GM21423 (cell line): Measurements from ENCODE around the gene TTC39B.

Experiments
- ATAC-seq: cut with Tn5 transposase; IDR thresholded peaks from one replicate; pipeline ENCODE4 v1.9.1; 2021; ENCODE audit warnings: mild to moderate bottlenecking, moderate library complexity; ENCODE audit not compliant: unreplicated experiment

The TTC39B gene

GRCh38 chr9:15304632-15305031 lies 2.4 kb downstream of the TTC39B start:
- peak; percentile 33 for ATAC-seq

GRCh38 chr9:15300218-15300617 lies 6.8 kb downstream of the TTC39B start:
- no peak for ATAC-seq

GRCh38 chr9:15299374-15299939 lies 7.6 kb downstream of the TTC39B start:
- peak; percentile 89 for ATAC-seq

DNA sequence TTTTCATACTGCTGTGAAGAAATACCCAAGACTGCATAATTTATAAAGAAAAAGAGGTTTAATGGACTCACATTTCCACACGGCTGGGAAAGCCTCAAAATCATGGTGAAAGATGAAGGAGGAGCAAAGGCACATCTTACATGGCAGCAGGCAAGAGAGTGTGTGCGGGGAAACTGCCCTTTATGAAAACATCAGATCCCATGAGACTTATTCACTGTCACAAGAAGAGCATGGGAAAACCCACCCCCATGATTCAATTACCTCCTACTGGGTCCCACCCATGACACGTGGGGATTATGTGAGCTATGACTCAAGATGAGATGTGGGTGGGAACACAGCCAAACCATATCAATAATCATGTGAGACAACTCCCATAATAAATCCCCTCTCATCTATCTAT lies 8.7 kb downstream of the TTC39B start:
- ATAC-seq: no peak

DNA sequence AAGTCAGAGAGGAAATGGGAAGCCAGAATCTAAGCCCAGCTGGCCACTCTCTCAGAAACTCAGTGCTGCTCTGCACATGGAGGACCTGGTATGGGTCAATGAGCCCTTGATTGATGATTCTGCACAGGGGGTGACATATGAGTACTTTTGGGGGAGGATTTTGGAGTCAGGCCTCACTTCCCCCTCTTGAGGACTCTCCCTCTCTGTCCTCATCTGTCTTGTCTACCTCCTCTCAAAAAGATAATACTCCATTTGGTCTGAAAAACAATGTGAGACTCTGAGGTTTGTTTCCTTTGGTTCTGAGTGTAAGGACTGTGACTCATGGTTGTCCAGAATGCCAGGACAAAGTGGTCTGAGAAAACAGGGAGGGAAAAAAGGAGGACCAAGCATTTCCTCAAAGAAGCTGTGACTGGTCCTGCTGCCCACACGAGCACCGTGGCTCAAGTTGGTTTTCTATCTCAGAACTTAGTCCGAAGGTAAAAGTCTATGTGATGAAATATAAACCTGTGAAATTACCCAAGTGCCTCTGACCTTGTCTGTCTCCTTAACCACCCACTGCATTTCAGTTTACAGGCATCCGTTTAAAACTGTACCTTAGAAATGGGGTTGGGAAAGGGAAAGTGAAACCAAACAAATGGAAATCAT lies 11.1 kb downstream of the TTC39B start:
- ATAC-seq: no peak

DNA sequence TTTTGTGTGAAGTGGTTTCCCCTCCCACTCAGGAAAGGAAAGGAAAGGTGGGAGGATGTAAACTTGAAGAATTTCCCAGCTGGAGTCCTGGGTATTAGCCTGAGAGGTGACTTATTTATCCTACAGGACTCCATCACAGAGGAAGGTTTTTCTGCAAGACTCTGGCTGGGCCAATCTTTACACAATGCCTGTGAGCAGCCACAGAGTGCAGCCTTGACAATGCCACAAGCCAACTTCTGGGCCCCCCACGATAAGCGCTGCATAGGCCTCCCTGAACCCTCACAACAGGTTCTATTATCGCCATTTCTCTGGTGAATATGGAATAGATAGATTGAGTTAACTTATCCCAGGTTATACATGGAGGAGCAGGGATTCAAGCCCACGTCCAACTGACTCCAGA lies 12.4 kb downstream of the TTC39B start:
- no peak for ATAC-seq

DNA sequence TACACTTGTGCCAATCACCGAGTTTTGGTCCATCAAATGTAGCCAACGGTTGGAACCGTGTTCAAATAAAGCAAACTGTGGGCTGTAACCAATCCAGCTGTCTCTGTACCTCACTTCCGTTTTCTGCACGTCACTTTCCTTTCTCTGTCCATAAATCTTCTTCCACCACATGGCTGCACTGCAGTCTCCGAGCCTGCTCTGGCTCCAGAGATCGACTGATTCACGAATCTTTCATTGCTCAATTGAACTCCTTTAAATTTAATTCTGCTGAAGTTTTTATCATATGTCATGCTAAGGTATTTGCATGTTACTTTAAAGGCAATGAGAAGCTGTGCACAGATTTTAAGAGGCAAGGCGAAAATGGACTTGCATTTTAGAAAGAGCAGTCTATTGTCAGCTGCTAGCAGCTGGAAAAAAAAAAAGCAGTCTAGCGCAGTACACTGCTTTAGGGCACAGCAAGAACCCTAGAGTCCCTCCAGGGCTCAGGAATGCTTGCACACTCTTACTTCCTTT lies 13.2 kb downstream of the TTC39B start:
- no peak for ATAC-seq

DNA sequence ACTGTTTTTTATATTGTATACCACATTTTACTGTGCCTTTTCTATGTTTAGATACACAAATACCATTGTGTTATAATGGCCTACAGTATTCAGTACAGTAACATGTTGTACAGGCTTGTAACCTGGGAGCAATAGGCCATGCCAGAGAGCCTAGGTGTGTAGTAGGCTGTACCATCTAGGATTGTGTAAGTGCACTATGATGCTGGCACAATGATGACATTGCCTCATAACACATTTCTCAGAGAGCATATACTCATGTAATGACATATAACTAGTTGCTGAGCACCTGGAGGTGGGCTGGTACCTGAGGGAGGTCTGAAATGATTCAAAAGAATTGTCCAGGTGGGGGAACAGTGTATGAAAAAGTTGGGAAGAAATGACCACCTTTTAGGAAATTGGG lies 13.9 kb downstream of the TTC39B start:
- no peak for ATAC-seq

- ATAC-seq: no peak
Measured at GRCh38 chr9:15289603-15290002, 17.4 kb downstream of the TTC39B start.

DNA sequence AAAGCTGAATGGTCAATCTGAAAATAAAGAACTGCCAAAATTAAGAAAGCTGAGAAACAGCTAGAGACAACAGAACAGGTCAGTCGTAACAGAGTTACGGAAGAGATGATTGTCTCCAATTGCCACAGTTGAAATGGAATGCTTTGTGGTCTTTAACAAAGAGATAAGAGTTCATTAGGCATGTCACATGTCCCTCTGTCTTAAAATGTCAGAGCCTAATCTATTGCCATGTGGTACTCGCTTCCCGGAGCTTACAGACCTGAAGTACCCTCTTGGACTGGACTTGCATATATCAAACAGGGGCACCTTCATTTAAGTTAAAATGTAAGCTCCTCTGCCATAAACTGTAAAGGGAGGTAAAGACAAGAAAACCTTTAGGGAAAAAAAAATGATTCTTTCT lies 19.7 kb downstream of the TTC39B start:
- ATAC-seq: no peak

DNA sequence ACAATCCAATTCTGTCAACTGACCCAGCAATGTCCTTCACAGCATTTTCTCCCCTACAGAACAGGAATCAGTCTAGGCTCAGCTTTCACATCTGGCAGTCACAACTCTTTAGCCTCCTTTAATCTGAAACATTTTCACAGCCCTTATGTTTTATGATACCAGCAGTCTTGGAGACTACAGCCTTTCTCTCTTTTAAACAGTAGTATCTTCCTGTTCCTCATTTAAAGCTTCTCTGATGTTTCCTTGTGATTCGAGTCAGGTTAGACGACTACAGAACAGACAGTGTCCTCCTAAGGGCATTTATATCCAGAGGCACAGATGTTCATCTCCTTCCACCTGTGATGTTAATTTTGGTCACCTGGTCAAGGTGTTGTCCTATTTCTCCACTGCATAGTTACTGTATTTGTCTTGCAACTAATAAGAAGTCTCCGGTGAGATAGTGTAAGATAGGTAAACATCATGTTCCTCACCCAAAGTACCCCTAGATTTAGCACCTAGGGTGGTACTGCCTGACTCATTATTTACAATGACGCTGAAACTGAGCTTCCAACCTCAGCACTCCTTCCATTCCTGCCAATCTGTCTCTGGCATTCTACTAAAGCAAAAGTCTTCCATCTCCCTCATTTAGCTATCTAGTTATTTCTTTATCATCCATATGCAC lies 20.7 kb downstream of the TTC39B start:
- ATAC-seq: no peak

- ATAC-seq: no peak
Measured at GRCh38 chr9:15282567-15283285, 24.3 kb downstream of the TTC39B start.

DNA sequence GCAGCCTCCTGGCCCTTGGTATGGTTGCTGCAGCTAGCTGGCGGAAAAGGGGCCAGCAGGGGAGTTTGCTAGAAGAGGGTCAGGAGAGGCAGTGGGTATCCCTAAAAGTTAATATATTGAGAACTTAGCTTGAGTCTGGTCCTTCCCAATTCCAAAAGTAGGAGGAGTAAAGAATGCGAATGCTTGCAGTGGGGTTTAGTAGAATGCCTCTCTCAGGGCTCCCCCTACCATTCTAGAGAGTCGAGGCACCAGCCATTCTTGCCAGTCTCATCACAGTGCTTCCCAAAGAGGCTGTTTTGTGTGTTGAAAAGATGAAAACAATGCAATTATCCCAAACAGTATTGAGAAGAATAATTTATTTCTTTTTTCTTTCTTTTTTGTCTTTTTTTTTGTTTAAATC lies 26.4 kb downstream of the TTC39B start:
- ATAC-seq: no peak

DNA sequence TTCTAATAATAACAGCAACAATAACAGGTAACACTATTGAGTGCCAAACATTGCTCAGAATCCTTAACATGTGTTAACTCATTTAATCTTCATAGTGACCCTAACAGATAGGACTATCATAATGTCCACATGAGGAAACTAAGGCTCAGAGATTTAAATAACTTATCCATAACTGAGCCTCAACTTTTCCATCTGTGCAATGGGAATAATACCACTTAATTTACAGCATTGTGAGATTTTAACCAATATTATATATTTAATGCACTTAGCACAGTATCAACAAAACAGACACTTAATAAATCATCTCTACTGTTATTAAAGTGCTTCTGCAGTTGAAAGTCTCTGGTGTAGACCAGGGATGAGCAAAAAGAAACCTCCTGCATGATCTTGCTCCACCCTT lies 28.2 kb downstream of the TTC39B start:
- no peak for ATAC-seq

GRCh38 chr9:15278091-15278687 lies 28.8 kb downstream of the TTC39B start:
- no peak for ATAC-seq

DNA sequence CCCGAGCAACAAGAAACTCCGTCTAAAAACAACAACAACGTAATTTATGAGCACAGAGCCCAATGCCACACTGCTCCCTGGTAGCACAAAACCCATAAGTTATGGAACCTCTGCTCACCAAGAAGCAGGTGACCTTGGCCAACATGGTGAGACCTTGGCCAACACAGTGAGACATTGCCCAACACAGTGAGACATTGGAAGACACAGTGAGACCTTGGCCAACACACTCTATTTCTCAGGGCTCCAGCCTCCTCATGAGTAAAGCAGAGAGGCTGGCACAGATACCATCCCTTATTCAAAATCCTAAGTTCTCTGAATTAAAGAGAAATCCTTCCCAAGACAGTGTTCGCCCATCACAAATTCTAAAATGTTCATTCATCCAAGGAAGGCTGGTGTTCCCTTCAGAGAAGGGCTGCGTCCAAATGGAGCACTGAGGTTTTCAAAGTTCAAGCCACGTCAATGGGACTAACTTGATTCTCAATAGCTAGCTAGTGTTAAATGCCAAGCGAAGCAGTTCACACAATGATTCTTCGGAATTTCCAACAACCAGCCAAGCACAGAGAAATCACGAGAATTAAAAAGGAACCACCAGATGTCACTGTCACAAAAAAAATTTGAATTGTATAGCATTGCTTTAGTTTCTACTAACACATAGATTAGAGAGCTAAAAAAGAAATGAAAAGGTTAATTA lies 29.5 kb downstream of the TTC39B start:
- ATAC-seq: no peak

DNA sequence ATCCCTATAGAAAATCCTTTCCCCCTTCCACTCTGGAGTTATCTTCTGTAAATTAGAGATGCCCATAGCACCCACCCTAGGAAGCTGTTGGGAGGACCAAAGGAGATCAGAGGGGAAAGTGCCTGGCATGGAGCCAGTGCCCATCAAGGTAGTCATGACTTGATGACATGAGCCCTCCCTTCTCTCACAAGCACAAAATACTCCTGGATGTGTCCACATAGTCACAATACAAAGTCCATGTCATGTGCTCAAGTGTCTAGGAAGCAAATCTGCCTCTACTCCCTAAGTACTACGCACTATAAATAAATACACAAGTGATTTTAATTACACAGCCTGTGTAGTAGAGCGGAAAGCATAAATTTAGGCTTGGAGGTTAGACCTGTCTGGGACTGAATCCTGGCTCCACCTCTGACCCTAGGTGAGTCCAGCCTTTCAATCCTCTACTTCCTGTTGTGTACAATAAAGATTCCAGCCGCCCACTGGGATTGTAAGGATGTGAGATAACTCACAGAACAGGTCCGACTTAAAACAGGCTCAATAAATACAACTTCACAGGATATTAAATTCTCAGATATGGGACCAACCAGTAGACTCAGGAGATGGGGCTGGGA lies 30.6 kb downstream of the TTC39B start:
- ATAC-seq: no peak

DNA sequence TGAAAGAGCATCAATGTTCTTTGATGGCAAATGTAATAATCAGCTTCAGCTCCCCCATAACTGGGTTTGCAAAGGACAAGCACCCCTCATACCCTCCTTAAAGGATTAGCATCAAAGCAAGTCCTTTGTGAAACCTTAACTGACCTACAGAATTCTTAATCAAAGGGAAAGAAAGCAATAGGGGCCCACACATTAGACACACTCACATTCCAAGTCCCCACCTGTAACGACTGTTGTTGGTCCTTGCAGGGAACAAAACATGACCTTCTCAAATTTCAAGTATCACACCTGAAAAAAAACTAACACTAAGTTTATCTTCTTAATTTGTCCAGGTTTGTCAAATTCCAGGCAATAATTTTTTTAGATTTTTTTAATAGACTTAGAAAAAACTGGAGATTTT lies 32.6 kb downstream of the TTC39B start:
- no peak for ATAC-seq

DNA sequence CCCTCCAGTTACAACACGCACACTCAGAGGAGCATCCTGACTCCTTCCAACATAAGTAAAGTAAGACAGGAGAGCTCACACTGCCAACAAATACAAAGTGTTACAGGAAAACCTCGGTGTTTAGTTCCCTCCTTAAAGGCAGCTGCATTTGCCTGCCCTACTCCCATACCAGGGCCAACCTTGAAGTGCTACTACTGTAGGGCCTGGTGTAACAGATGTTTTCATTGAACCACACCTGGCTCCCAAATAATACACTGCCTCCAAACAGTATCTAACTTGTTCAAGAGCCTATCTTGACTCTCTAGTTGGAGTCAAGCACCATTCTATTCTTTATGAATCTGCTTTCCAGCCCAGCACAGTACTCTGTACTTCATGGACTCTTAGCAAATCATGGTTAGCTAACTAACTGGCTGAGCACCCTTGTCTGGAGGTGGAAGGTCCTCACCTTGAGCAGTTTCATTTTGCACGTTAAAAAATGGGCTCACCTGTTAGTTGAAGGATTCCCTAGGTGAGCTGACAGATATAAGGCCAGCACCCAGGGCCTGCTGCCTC lies 34.6 kb downstream of the TTC39B start:
- no peak for ATAC-seq

- no peak for ATAC-seq
Measured at GRCh38 chr9:15271403-15271802, 35.6 kb downstream of the TTC39B start.
